Endothelial cell of umbilical vein (primary cell): ENCODE measurements around the gene ENO2. TPM values are rescaled to one million over a fixed set of nuclear protein-coding genes. Genes with fewer than 3 reads are reported as not detected.

ENCODE experiments used
- BruUV-seq: library from RNA; stranded (reverse); fragments of 400-500 nt; replicated peaks from 2 replicates; lab custom pipeline; 2021; lab: Mats Ljungman, UMichigan
- CTCF ChIA-PET: fragments of 300-600, 350-600 bp; sonication (Branson Sonifier 250); formaldehyde crosslinking; loops from one replicate; lab custom pipeline; 2021; ENCODE audit warnings: antibody characterized with exemption, inconsistent platforms; lab: Charles Lee
- POLR2A ChIA-PET: fragments of 300-600, 350-600 bp; sonication (Branson Sonifier 250); formaldehyde crosslinking; loops from one replicate; lab custom pipeline; 2021; ENCODE audit warnings: antibody characterized with exemption, inconsistent platforms; lab: Charles Lee
- DNase-seq: peaks from one replicate; pipeline ENCODE4 v3.0.0-alpha.2; 2011; ENCODE audit warnings: low read depth, low spot score
- FAIRE-seq: peaks from 2 replicates; lab custom pipeline; 2011; peaks lifted over from hg19 to GRCh38; lab: Jason Lieb, UNC
- H2AFZ ChIP-seq: 2 replicates; pipeline ENCODE4 v1.6.0; 2012; ENCODE audit warnings: low read depth, low read length, control low read depth, inconsistent platforms
- H3K27ac ChIP-seq: 2 replicates; pipeline ENCODE4 v1.5.1; 2011; ENCODE audit warnings: low read depth, mild to moderate bottlenecking, control low read depth, low read length, moderate library complexity; ENCODE audit not compliant: insufficient read depth
- H3K27me3 ChIP-seq, 2 experiments: 2 replicates each; pipeline versions ENCODE4 v1.6.0 to v1.6.1; 2011; ENCODE audit warnings: low read length in 2 of 2, mixed read lengths in 1 of 2; ENCODE audit not compliant: control insufficient read depth in 2 of 2, insufficient read depth in 2 of 2
- H3K36me3 ChIP-seq, 2 experiments: 2 replicates in 1 of 2; 3 replicates in 1 of 2; pipeline ENCODE4 v1.5.1; 2011; ENCODE audit warnings: low read length in 2 of 2, mild to moderate bottlenecking in 1 of 2, moderate library complexity in 1 of 2; ENCODE audit not compliant: control insufficient read depth in 2 of 2, insufficient read depth in 2 of 2; ENCODE audit errors: extremely low read depth in 1 of 2
- H3K4me1 ChIP-seq: 3 replicates; pipeline ENCODE4 v1.5.1; 2011; ENCODE audit warnings: mild to moderate bottlenecking, low read length; ENCODE audit not compliant: control insufficient read depth, insufficient read depth; ENCODE audit errors: extremely low read depth
- H3K4me2 ChIP-seq: 2 replicates; pipeline ENCODE4 v1.6.1; 2011; ENCODE audit warnings: low read length, control low read depth, mixed read lengths; ENCODE audit not compliant: insufficient read depth
- H3K4me3 ChIP-seq, 3 experiments: fragments of 200-600 bp in 1 of 3; sonication (generic), shearing (Covaris generic) in 1 of 3; replicated peaks in 1 of 3; 2 replicates each; pipeline ENCODE4 v1.5.1; 2011 to 2016; ENCODE audit warnings: control low read depth in 3 of 3, low read length in 3 of 3, mild to moderate bottlenecking in 2 of 3, inconsistent platforms in 1 of 3, low read depth in 1 of 3, moderate library complexity in 1 of 3; ENCODE audit not compliant: insufficient read depth in 1 of 3
- H3K79me2 ChIP-seq: 2 replicates; pipeline ENCODE4 v1.6.0; 2012; ENCODE audit warnings: low read length, inconsistent platforms; ENCODE audit not compliant: control insufficient read depth, insufficient read depth
- H3K9ac ChIP-seq: replicated peaks from 2 replicates; pipeline ENCODE3; 2011; ENCODE audit warnings: low read length, control low read depth; ENCODE audit not compliant: insufficient read depth; ENCODE audit errors: extremely low read depth
- H3K9me1 ChIP-seq: replicated peaks from 3 replicates; pipeline ENCODE4 v1.6.0; 2011; ENCODE audit warnings: mild to moderate bottlenecking, low read length; ENCODE audit not compliant: control insufficient read depth, insufficient read depth; ENCODE audit errors: extremely low read depth
- H3K9me3 ChIP-seq: replicated peaks from 2 replicates; pipeline ENCODE4 v1.5.1; 2012; ENCODE audit warnings: low read length, inconsistent platforms; ENCODE audit not compliant: control insufficient read depth, insufficient read depth
- H4K20me1 ChIP-seq: replicated peaks from 2 replicates; pipeline ENCODE3; 2011; ENCODE audit warnings: mild to moderate bottlenecking, low read length; ENCODE audit not compliant: control insufficient read depth, insufficient read depth; ENCODE audit errors: extremely low read depth
- CTCF ChIP-seq, 2 donors: IDR thresholded peaks; 1 replicate in 1 of 2; 2 replicates in 1 of 2; pipeline ENCODE4 v1.5.1; 2011; ENCODE audit warnings: low read length in 2 of 2, mild to moderate bottlenecking in 2 of 2, moderate library complexity in 2 of 2, control low read depth in 1 of 2, inconsistent platforms in 1 of 2, low read depth in 1 of 2; ENCODE audit not compliant: insufficient read depth in 1 of 2; ENCODE audit errors: extremely low read depth in 1 of 2
- FOS ChIP-seq: IDR thresholded peaks from 2 replicates; pipeline ENCODE4 v1.6.1; 2011; ENCODE audit warnings: mild to moderate bottlenecking, low read length, moderate library complexity, borderline replicate concordance; ENCODE audit not compliant: insufficient read depth
- GATA2 ChIP-seq: IDR thresholded peaks from 2 replicates; pipeline ENCODE4 v1.7.0; 2011; ENCODE audit warnings: low read depth, mild to moderate bottlenecking, moderate library complexity, mixed read lengths, low read length; ENCODE audit not compliant: insufficient read length, insufficient read depth
- JUN ChIP-seq: IDR thresholded peaks from 2 replicates; pipeline ENCODE4 v1.6.1; 2011; ENCODE audit warnings: borderline replicate concordance, low read depth; ENCODE audit not compliant: insufficient read length, insufficient read depth
- POLR2A ChIP-seq: IDR thresholded peaks from 2 replicates; pipeline ENCODE4 v1.6.1; 2012; ENCODE audit warnings: low read depth, mild to moderate bottlenecking, control low read depth, low read length
- POLR2AphosphoS5 ChIP-seq: IDR thresholded peaks from 2 replicates; pipeline ENCODE4 v1.6.1; 2012; ENCODE audit warnings: low read depth, mild to moderate bottlenecking, control low read depth, low read length, moderate library complexity; ENCODE audit not compliant: insufficient read depth
- dilution Hi-C: fragments of 300-500 bp; cut with MboI; formaldehyde crosslinking; loops from one replicate; pipeline ENCODE4 v1.15.0; 2019; ENCODE audit warnings: low sequenced_read_pairs; ENCODE audit not compliant: extremely low pct_ligation_motif_present
- intact Hi-C: fragments of 100-400 bp; cut with micrococcal nuclease; formaldehyde crosslinking; loops from one replicate; pipeline ENCODE4 v1.10.0; 2022
- polyA plus RNA-seq, 4 experiments: library from polyadenylated mRNA; depleted of rRNA in 3 of 4; stranded (reverse) in 3 of 4; unstranded in 1 of 4; fragments of >200 nt; gene quantifications; 2 replicates each; pipeline versions ENCODE4 v1.2.1 to v1.2.3, GENCODE V29; 2011 to 2012; ENCODE audit warnings: missing spikeins in 1 of 4
- total RNA-seq: library from RNA; stranded (reverse); gene quantifications from 2 replicates; pipeline ENCODE4 v1.2.3, GENCODE V29; 2021

ENO2 gene
- total and polyA plus RNA-seq, 2 donors (not counting 3 experiments of a cell fraction or from before 2014, with no cell fraction given) = 11.4 to 18.6 TPM

GRCh38 chr12:6942331-6942665, 27.9 kb downstream of the ENO2 start:
- TF ChIP-seq GATA2 = no peak
- TF ChIP-seq POLR2A = no peak
- TF ChIP-seq POLR2AphosphoS5 = no peak
- TF ChIP-seq JUN = no peak
- Histone ChIP-seq H3K27me3 (no peaks in the 10 kb centered on the region), H3K9me3 (no peaks in the 10 kb centered on the region), H3K27ac (no peak overlapping the region), H3K4me3 (no peak overlapping the region), H2AFZ (no peak overlapping the region), H3K9me1 (no peaks in the 10 kb centered on the region), H3K9ac (no peak overlapping the region), H3K4me2 (no peak overlapping the region), H4K20me1 (no peaks in the 10 kb centered on the region), H3K36me3 (peaks cover 0 to 16% of the 10 kb centered on the region in 2 experiments), H3K79me2 (no peaks in the 10 kb centered on the region), H3K4me1 (peaks cover 18% of the 10 kb centered on the region)
- ChIA-PET POLR2A (no interaction called here), CTCF (interaction anchor here (1.0 to 3.4 kb wide), 3 partner anchors 17 to 73 kb away, joined by 5 to 38 read pairs (median 18); partner anchors contain the start of gene SPSB2)
- FAIRE-seq (no peak), DNase-seq (no peak)
- BruUV-seq = no TSS peak
- intact Hi-C loops = no loop called here
- dilution Hi-C loops = no loop called here

GRCh38 chr12:6943389-6943721, 29.0 kb downstream of the ENO2 start:
- ChIA-PET POLR2A (interaction anchor here (0.6 to 2.5 kb wide), 17 partner anchors 9 to 994 kb away, joined by 3 to 24 read pairs (median 5); partner anchors contain the start of genes C1RL, LPCAT3, PTMS and SPSB2), CTCF (interaction anchor here (1.1 to 6.0 kb wide), 12 partner anchors 9 to 694 kb away, joined by 3 to 124 read pairs (median 18); partner anchors contain the start of genes ATN1, C1R, C1RL and SPSB2)
- H3K9me1 ChIP-seq = no peaks in the 10 kb centered on the region
- H3K27me3 ChIP-seq = no peaks in the 10 kb centered on the region
- DNase-seq (no peak), FAIRE-seq (peak; percentile 95)
- no peaks in the 10 kb centered on the region for H4K20me1 ChIP-seq
- dilution Hi-C loops = no loop called here
- H3K9me3 ChIP-seq = no peaks in the 10 kb centered on the region
- no peak overlapping the region for H2AFZ ChIP-seq
- H3K36me3 ChIP-seq = peaks cover 0 to 16% of the 10 kb centered on the region in 2 experiments
- intact Hi-C loops = loop anchor here (1.0 kb wide), 1 partner anchor 74 kb away; no protein-coding TSS in a partner anchor
- TF ChIP-seq CTCF (IDR thresholded peaks at IDR 0.05; ENCODE audit: extremely low read depth in 1 of 2, insufficient read depth in 1 of 2, low read depth in 1 of 2, low read length in 2 of 2) (no peak), FOS (no peak)
- peak overlapping the region; percentile 73 for H3K4me2 ChIP-seq
- BruUV-seq = no TSS peak
- H3K4me3 ChIP-seq = peak overlapping the region in 1 of 3 experiments; percentile 5
- peaks cover 16% of the 10 kb centered on the region for H3K4me1 ChIP-seq
- peak overlapping the region; percentile 57 for H3K27ac ChIP-seq
- H3K9ac ChIP-seq = peak overlapping the region; percentile 74
- no peaks in the 10 kb centered on the region for H3K79me2 ChIP-seq
